Astrocyte (in vitro differentiated cells and primary cell): ENCODE measurements around the gene NCOA5. TPM values are rescaled to one million over a fixed set of nuclear protein-coding genes. Genes with fewer than 3 reads are reported as not detected.

Experiments
- DNase-seq: peaks from one replicate; pipeline ENCODE4 v3.0.0-alpha.2; 2010; ENCODE audit warnings: low read depth
- FAIRE-seq: peaks from 2 replicates; lab custom pipeline; 2011; peaks lifted over from hg19 to GRCh38; lab: Jason Lieb, UNC
- H2AFZ ChIP-seq: 2 replicates; pipeline ENCODE4 v1.6.0; 2012; ENCODE audit warnings: low read depth, low read length, inconsistent platforms
- H3K27ac ChIP-seq: 2 replicates; pipeline ENCODE4 v1.5.1; 2011; ENCODE audit warnings: low read depth, low read length, inconsistent platforms
- H3K27me3 ChIP-seq: 2 replicates; pipeline ENCODE4 v1.6.0; 2011; ENCODE audit warnings: low read length, inconsistent platforms; ENCODE audit not compliant: insufficient read depth
- H3K36me3 ChIP-seq: 2 replicates; pipeline ENCODE4 v1.5.1; 2011; ENCODE audit warnings: low read length, inconsistent platforms; ENCODE audit not compliant: insufficient read depth
- H3K4me1 ChIP-seq: 2 replicates; pipeline ENCODE4 v1.5.1; 2011; ENCODE audit warnings: low read length, inconsistent platforms; ENCODE audit not compliant: insufficient read depth
- H3K4me2 ChIP-seq: 2 replicates; pipeline ENCODE4 v1.6.0; 2012; ENCODE audit warnings: low read length, inconsistent platforms
- H3K4me3 ChIP-seq: 2 replicates; pipeline ENCODE4 v1.5.1; 2011; ENCODE audit warnings: low read depth, mild to moderate bottlenecking, low read length, inconsistent platforms; ENCODE audit not compliant: insufficient read depth
- H3K79me2 ChIP-seq: 2 replicates; pipeline ENCODE4 v1.6.0; 2012; ENCODE audit warnings: mild to moderate bottlenecking, low read length, inconsistent platforms; ENCODE audit not compliant: insufficient read depth
- H3K9ac ChIP-seq: 2 replicates; pipeline ENCODE4 v1.6.0; 2012; ENCODE audit warnings: mild to moderate bottlenecking, low read length, inconsistent platforms
- H3K9me3 ChIP-seq: 2 replicates; pipeline ENCODE4 v1.5.1; 2012; ENCODE audit warnings: low read depth, mild to moderate bottlenecking, low read length, inconsistent platforms; ENCODE audit not compliant: insufficient read depth
- H4K20me1 ChIP-seq: 2 replicates; pipeline ENCODE4 v1.6.0; 2012; ENCODE audit warnings: low read length, inconsistent platforms; ENCODE audit not compliant: insufficient read depth
- H3K27ac Mint-ChIP-seq: one replicate; pipeline ENCODE4 v1.8.0; 2021; ENCODE audit warnings: mild to moderate bottlenecking, mixed read lengths; ENCODE audit not compliant: unreplicated experiment
- H3K27me3 Mint-ChIP-seq: one replicate; pipeline ENCODE4 v1.8.0; 2021; ENCODE audit warnings: low read depth, mixed read lengths; ENCODE audit not compliant: unreplicated experiment
- H3K36me3 Mint-ChIP-seq: one replicate; pipeline ENCODE4 v1.8.0; 2021; ENCODE audit warnings: low read depth, mixed read lengths; ENCODE audit not compliant: unreplicated experiment
- H3K4me1 Mint-ChIP-seq: one replicate; pipeline ENCODE4 v1.8.0; 2021; ENCODE audit warnings: low read depth, mixed read lengths; ENCODE audit not compliant: unreplicated experiment
- H3K4me3 Mint-ChIP-seq: one replicate; pipeline ENCODE4 v1.8.0; 2021; ENCODE audit warnings: mild to moderate bottlenecking, moderate library complexity, mixed read lengths; ENCODE audit not compliant: unreplicated experiment
- H3K9me3 Mint-ChIP-seq: one replicate; pipeline ENCODE4 v1.8.0; 2021; ENCODE audit warnings: mild to moderate bottlenecking, mixed read lengths; ENCODE audit not compliant: unreplicated experiment
- CTCF ChIP-seq: IDR thresholded peaks from 2 replicates; pipeline ENCODE4 v1.5.1; 2011; ENCODE audit warnings: low read depth, mild to moderate bottlenecking, inconsistent platforms, low read length, moderate library complexity; ENCODE audit not compliant: insufficient read depth
- EZH2 ChIP-seq: IDR thresholded peaks from 2 replicates; pipeline ENCODE4 v1.6.1; 2012; ENCODE audit warnings: mild to moderate bottlenecking, low read length, inconsistent platforms; ENCODE audit not compliant: insufficient read depth
- total RNA-seq: library from RNA; stranded (reverse); gene quantifications from 2 replicates; pipeline ENCODE4 v1.2.1, GENCODE V29; 2021

The NCOA5 gene
- total RNA-seq, 1 donor from 2014 or later = 20.7 TPM

- peaks cover 97% of the 10 kb centered on the region for H4K20me1 ChIP-seq
- no peak overlapping the region for H3K27ac ChIP-seq
- H3K27me3 ChIP-seq = no peaks in the 10 kb centered on the region
- H3K36me3 ChIP-seq = peaks cover 22% of the 10 kb centered on the region
- peaks cover 88% of the 10 kb centered on the region for H3K79me2 ChIP-seq
- H2AFZ ChIP-seq = no peak overlapping the region
- TF ChIP-seq EZH2 (no peak), CTCF (no peak)
- Mint-ChIP-seq H3K9me3 (no peaks in the 10 kb centered on the region), H3K27ac (no peak overlapping the region), H3K27me3 (no peaks in the 10 kb centered on the region), H3K36me3 (peaks cover 7% of the 10 kb centered on the region), H3K4me3 (no peak overlapping the region), H3K4me1 (peaks cover 5% of the 10 kb centered on the region)
- no peak overlapping the region for H3K4me2 ChIP-seq
- no peak overlapping the region for H3K4me3 ChIP-seq
- no peak overlapping the region for H3K9ac ChIP-seq
- H3K9me3 ChIP-seq = no peaks in the 10 kb centered on the region
- no peaks in the 10 kb centered on the region for H3K4me1 ChIP-seq
- DNase-seq (no peak), FAIRE-seq (no peak)
These were observed 12.0 kb downstream of the NCOA5 start for GRCh38 chr20:46077642-46078305.

GRCh38 chr20:46076806-46077205 is 13.0 kb downstream of the NCOA5 start:
- H3K36me3 ChIP-seq = peaks cover 22% of the 10 kb centered on the region
- H3K36me3 Mint-ChIP-seq = peaks cover 7% of the 10 kb centered on the region

More at GRCh38 chr20:46076806-46077205, 13.0 kb downstream of the NCOA5 start:
- no peak overlapping the region for H3K27ac Mint-ChIP-seq
- H3K4me1 Mint-ChIP-seq = peaks cover 5% of the 10 kb centered on the region
- no peak for DNase-seq
- Histone ChIP-seq H3K4me3 (no peak overlapping the region), H3K4me1 (peaks cover 5% of the 10 kb centered on the region), H2AFZ (no peak overlapping the region), H4K20me1 (peaks cover 97% of the 10 kb centered on the region), H3K4me2 (no peak overlapping the region), H3K9ac (no peak overlapping the region), H3K79me2 (peaks cover 84% of the 10 kb centered on the region), H3K27me3 (no peaks in the 10 kb centered on the region), H3K9me3 (no peaks in the 10 kb centered on the region), H3K27ac (no peak overlapping the region)
- no peaks in the 10 kb centered on the region for H3K9me3 Mint-ChIP-seq
- no peak overlapping the region for H3K4me3 Mint-ChIP-seq
- H3K27me3 Mint-ChIP-seq = no peaks in the 10 kb centered on the region
- no peak for FAIRE-seq
- TF ChIP-seq EZH2 (no peak), CTCF (no peak)
